GM21529 (cell line): ENCODE data around the gene SMYD3.
"Not testable (repeated sequence)": the region's sequence is repeated elsewhere in the genome, so short reads cannot be mapped to it uniquely, and the experiment has no call there.

ENCODE experiments used
- ATAC-seq: cut with Tn5 transposase; IDR thresholded peaks from one replicate; pipeline ENCODE4 v1.9.1; 2021; ENCODE audit not compliant: unreplicated experiment

SMYD3 gene

GRCh38 chr1:246081138-246081702 lies 425.9 kb downstream of the SMYD3 start:
- no peak for ATAC-seq

- ATAC-seq, result no peak
Measured at GRCh38 chr1:246080031-246080430, 427.0 kb downstream of the SMYD3 start.

- ATAC-seq, result no peak
Measured at GRCh38 chr1:246078888-246079252, 428.2 kb downstream of the SMYD3 start.

GRCh38 chr1:246078126-246078887 lies 428.8 kb downstream of the SMYD3 start:
- no peak for ATAC-seq

- no peak for ATAC-seq
Measured at GRCh38 chr1:246077476-246077875, 429.6 kb downstream of the SMYD3 start.

- ATAC-seq, result no peak
Measured at GRCh38 chr1:246074421-246074820, 432.7 kb downstream of the SMYD3 start.

GRCh38 chr1:246072456-246072955 lies 434.6 kb downstream of the SMYD3 start:
- no peak for ATAC-seq

- ATAC-seq, result not testable (repeated sequence)
Measured at GRCh38 chr1:246071981-246072380, 435.1 kb downstream of the SMYD3 start.

GRCh38 chr1:246071561-246071960 lies 435.5 kb downstream of the SMYD3 start:
- not testable (repeated sequence) for ATAC-seq

- ATAC-seq, result no peak
Measured at GRCh38 chr1:246069581-246069980, 437.5 kb downstream of the SMYD3 start.

- no peak for ATAC-seq
Measured at GRCh38 chr1:246068619-246069509, 438.2 kb downstream of the SMYD3 start.

- no peak for ATAC-seq
Measured at GRCh38 chr1:246068217-246068512, 438.9 kb downstream of the SMYD3 start.

- ATAC-seq, result no peak
Measured at GRCh38 chr1:246067432-246068216, 439.5 kb downstream of the SMYD3 start.

- no peak for ATAC-seq
Measured at GRCh38 chr1:246066573-246066972, 440.5 kb downstream of the SMYD3 start.

GRCh38 chr1:246065592-246065991 lies 441.5 kb downstream of the SMYD3 start:
- ATAC-seq, result no peak

- no peak for ATAC-seq
Measured at GRCh38 chr1:246064891-246065290, 442.2 kb downstream of the SMYD3 start.

GRCh38 chr1:246063013-246063616 lies 444.0 kb downstream of the SMYD3 start:
- no peak for ATAC-seq

- ATAC-seq, result no peak
Measured at GRCh38 chr1:246058466-246058865, 448.6 kb downstream of the SMYD3 start.

GRCh38 chr1:246052603-246053002 lies 454.5 kb downstream of the SMYD3 start:
- ATAC-seq, result no peak

- ATAC-seq, result no peak
Measured at GRCh38 chr1:246051909-246052518, 455.1 kb downstream of the SMYD3 start.
